Measurements from ENCODE around the gene ATP6V0D1.
"Not testable (repeated sequence)": the region's sequence is repeated elsewhere in the genome, so short reads cannot be mapped to it uniquely, and the experiment has no call there.

ATP6V0D1 gene

DNA sequence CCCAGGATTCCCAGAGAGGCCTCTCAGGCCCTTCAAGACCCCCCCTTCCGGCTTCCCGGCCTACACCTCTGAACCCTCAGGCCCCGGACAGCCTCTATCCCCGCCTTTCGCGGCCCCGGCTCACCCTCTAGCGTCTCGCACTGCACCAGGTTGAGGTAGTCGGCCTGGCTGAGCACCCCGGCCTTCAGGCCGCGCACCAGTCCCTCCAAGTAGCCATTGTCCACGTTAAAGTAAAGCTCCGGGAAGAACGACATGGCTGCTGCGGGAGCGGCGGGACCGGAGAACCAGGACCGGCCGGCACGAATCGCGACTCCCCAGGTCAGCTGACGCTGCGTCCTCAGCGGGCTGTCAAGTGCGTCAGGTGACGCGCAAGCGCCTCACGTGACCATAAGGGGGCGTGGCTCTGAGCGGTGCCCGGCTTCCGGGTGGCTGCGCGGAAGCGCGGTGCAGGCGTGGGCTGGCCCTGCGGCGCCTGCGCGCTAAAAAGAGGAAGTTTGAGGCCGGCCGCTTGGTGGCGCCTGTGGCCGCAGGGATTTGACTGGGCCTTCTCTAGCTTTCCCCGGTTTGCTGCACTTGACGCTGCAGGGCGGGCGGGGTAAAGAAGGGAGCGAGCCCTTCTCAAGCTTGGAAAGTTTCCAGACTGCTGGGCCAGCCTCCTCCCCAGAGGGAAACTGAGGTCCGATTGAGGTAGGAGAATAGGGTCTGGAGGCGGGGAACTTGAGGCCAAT, at the start of gene ATP6V0D1:
ATP6V0D1 (minus strand) TSS at position 325 of the 728 bp plus-strand sequence; CDS start at position 254, 71 bp downstream.
- DNase-seq, result peak; percentile 93 to 95

- peak; percentile 31 to 50 for DNase-seq
Measured at GRCh38 chr16:67530013-67530939, 49.3 kb upstream of the ATP6V0D1 start.

DNA sequence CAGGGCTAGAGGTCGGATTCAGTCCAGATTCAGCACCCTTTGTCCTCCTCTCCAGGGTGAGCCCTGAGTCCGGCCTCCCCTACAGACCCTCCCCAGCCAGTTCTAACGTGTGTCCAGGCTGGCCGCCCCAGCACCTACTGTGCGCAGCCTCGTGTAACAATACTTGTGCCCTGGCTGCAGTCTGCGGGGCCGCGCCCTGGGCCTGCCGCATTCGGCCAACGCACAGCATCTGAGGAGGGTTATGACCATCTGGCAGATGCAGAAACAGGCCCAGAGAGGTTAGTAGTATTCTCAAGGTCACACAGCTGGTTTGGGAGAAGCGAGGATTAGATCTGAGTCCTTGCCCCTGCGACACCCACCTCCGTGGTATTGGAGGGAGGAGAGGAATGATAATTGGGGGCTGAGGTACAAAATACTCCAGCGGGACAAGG, 48.6 kb upstream of the ATP6V0D1 start:
- no peak for DNase-seq

GRCh38 chr16:67528870-67529581, 48.1 kb upstream of the ATP6V0D1 start:
- peak; percentile 34 to 51 for DNase-seq

- peak in 1 of 2 experiments; percentile 40 for DNase-seq
Measured at GRCh38 chr16:67528222-67528869, 47.4 kb upstream of the ATP6V0D1 start, which contains the start of gene RIPOR1. RIPOR1 (plus strand) TSS chr16:67528829; CDS start chr16:67538447, 9,618 bp downstream.

DNA sequence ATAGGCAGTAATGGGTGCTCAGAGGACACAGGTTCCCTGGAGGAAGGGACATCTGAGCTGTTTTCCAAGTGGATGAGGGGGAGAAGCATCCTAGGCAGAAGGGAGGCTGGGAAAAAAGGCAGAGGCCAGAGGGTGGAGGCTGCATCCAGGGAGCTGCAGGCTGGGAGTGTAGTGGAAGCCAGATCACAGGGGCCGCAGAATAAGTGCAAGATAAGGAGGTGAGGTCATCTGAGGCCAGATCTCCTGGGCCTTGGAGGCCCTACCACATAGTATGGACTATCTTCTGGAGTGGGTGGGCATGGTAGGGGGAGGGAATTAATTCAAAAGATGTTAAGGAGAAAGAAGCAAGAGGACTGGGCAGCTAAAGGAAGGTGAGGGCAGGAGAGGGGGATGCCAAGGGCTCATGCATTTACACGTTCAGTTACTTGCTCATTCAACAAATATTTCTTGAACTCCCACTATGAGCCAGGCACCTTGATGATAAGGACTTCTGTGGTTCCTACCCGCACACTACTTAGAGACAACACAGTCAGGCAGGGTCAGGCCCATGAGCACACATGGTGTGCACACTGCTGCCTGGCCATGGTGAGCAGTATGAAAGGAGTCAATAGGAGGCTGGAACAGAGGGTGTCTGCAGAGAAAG, 45.3 kb upstream of the ATP6V0D1 start:
- DNase-seq, result no peak

GRCh38 chr16:67525176-67525860, 44.4 kb upstream of the ATP6V0D1 start:
- DNase-seq, result no peak

DNA sequence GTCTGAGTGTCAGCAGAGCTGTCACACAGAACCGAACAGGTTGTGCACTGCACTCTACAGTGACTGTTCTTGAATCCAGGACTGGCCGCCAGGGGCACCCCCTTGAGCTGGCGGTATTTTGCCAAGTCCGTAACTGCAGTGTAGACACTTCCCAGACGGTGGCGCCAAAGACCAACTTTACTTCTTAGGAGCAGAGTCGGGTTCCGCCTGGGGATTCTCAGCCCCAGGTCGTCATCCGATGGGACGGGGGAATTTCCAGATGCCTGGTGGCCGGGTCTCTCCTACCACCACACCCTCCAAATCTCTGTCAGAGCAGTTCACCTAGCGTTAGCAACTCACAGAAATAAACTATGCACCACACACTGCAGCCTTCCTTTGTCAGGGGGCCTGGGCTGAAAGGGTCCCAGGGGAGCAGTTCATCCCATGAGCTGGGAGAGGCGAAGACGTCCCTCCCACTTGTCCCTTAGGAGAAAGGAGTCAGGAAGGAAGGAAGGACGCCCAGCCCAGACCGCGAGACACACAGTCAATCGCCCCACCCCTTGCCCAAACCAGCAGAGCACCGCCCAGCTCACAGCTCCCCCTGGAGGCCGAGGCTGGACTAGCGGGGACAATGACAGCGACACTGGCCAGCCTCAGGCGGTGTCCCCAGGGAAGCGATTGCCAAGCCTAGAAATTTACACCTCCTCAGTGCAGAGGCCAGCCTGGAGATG, 40.3 kb upstream of the ATP6V0D1 start:
- peak; percentile 85 to 86 for DNase-seq

GRCh38 chr16:67519242-67519641, 38.3 kb upstream of the ATP6V0D1 start:
- DNase-seq, result no peak

DNA sequence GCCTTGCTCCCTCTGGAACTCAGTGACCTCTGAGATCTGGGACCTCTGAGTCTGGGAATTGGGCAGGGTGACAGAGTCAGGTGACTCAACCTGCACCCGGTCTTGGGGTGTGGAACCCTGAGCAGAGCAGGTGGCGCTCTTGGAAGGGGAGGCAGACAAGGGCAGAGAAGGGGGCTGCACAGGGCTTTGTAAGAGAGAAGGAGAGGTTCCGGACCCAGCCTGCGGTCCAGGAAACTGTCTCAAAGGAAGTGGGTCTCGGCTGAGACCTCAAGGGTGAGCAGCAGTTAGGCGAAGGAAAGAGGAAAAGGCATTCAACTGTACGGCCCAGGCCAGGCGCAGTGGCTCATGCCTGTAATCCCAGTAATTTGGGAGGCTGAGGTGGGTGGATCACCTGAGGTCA, 37.7 kb upstream of the ATP6V0D1 start:
- no peak for DNase-seq

- DNase-seq, result no peak
Measured at GRCh38 chr16:67517661-67518423, 36.9 kb upstream of the ATP6V0D1 start.

DNA sequence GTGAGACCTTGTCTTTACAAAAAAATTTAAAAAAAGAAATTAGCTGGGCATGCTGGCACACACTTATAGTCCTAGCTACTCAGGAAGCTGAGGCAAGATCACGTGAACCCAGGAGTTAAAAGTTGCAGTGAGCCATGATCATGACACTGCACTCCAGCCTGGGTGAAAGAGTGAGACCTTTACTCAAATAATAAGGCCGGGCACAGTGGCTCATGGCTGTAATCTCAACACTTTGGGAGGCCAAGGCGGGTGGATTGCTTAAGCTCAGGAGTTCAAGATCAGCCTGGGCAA, 36.1 kb upstream of the ATP6V0D1 start:
- no peak for DNase-seq

DNA sequence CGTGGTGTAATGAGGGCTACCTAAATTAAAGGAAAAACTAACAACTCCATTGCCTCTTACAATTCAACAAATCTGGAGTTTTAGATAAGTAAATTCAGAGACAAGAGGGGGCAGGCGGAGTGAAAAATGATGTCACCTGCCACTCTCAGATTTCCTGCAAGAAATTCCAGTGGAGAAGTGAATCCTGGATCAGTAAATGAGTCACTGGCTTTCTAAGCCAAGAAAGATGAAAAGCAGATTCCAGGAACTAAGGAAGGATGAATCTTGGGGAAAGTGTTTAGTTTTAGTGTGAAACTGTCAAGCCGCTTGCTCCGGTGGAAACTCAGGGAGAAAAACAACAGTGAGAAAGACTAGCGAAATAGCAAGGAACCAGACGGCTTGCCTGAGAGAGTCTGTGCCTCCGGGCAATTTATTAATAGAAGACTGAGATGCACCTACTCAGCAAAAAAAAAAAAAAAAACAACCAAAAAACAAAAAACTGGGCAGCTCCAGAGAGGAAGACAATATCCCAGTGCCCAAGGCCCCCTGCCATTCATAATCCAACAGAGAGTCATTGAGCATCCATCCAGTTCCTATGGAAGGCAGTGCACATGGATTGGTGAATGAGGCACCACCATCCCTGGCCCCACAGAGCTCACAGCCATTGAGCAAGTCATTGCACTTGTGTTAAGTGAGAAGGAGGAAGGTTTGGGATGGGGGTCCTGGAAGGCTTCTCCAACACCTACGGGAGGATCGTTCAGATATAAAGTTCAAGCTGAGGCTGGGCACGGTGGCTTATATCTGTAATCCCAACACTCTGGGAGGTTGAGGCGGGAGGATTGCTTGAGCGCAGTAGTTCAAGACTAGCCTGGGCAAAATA, 35.6 kb upstream of the ATP6V0D1 start:
- no peak for DNase-seq

DNA sequence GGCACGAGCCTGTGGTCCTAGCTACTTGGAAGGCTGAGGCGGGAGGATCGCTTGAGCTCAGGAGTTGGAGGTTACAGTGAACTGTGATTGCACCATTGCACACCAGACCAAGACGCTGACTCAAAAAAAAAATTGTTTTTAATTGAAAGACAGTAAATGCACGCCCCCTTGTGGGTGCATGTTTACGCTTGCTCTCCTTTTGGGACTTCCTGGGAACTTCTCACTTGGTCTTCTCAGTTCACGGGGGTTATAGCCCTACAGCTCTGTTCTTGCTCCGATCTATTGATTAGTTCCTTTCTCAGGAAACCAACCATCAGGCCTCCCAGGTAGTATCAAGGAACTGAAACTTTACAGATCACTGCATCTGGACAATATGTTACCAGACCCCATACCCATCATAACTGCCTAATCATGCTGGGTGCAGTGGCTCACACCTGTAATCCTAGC, 33.4 kb upstream of the ATP6V0D1 start:
- peak; percentile 59 to 71 for DNase-seq

- DNase-seq, result not testable (repeated sequence)
Measured at GRCh38 chr16:67513892-67514291, 32.9 kb upstream of the ATP6V0D1 start.

GRCh38 chr16:67509016-67509415, 28.1 kb upstream of the ATP6V0D1 start:
- DNase-seq, result no peak

GRCh38 chr16:67506468-67506867, 25.5 kb upstream of the ATP6V0D1 start:
- no peak for DNase-seq

DNA sequence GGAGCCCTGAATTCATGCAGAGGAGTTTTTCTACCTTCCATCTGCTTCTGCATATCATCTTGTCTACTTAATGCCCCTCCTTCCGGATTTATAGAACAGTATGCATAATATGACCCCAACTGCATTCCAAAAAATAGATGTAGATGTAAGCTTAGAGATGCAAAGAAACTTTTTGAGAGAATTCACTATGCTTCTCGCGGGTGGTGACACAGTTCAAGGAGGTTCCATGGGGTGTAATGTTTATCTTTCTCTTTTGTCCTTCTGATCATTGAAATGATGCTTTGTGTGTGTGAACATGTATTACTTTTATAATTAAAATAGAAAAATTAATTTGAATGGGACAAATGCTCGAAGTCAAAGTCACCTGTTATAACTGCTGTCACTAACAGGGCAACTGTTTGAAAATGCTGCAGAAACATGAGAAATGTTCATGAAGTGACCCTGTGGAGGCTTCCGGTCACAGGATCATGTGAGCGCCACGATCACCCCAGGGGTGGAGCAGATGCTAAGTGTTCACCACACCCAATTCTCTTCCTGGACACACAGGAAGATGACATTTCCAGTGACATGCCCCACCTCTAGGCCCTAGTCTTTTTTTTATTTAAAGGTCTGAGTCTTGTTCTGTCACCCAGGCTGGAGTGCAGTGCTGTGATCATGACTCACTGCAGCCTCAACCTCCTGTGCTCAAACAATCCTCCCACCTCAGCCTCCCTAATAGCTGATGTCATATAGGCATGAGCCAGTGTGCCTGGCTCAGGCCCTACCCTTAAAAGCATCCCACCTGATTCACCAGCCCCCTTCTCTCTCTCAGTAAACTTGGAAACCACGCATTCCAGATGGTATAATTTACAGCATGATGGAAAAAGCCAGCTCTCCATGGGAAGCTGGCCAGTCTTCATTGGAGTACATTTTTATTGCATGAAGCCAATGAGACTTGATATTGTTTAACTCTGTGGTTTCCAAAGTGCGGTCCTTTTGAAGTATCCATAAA, 23.4 kb upstream of the ATP6V0D1 start:
- DNase-seq, result no peak
